Fibroblast of skin of left biceps (primary cell): Measurements from ENCODE around the gene ACAN.
A peak's percentile ranks its signal among the peaks of the same experiment; 100 is the strongest.

Experiments used
- DNase-seq, 2 experiments: peaks; one replicate each; pipeline ENCODE4 v3.0.0-alpha.2; 2013; ENCODE audit warnings: low read depth in 2 of 2

The ACAN gene

DNA sequence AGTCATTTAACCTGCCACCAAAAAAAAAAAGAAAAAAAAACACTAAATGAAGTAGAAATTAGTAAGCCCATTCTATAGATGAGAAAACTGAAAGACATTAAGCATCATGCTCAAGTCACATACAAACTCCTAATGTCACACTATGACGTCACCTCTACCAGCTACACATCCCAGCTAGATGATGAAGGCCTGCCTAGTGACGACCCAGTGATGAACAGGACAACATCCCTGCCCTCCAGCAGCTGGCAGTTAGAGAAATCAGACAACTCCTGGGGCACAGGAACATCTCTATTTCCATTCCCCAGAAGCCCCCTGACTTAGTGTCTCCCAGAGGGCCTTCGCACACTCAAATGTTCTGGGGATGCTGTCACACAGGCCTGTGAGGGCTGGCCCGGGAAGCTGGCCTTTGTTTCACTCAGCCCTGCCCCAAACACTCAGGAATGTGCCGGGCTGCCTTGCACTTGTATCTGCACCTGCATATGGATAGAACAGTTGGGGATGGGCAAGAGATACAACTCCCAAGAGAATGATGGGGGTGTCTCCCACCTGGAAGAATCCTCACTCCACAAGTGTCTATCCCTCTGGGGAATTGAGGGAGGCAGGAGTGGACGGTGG lies 99.1 kb downstream of the ACAN start:
- DNase-seq = no peak

DNA sequence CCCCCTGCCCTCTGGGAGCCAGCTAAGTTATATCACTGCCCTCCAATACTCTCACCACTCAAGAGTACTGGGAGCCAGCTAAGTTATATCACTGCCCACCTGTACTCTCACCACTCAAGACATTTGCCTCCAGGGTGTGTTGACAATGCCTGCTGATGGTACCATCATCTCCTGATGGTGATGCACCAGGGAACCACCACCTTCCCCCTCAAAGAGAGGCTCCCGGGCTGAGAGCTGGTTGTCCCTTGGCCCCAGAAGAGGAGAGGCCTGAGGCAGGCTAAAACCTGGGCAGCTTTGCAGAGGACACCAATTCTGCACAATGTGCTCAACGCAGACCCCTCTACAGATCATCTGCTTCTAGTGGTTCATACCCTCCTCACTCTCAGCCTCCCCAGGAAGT lies 99.6 kb downstream of the ACAN start:
- DNase-seq = no peak

GRCh38 chr15:88904257-88904623 lies 101.0 kb downstream of the ACAN start:
- DNase-seq = no peak

GRCh38 chr15:88904624-88905327 lies 101.5 kb downstream of the ACAN start:
- no peak for DNase-seq

- DNase-seq = no peak
Observed at GRCh38 chr15:88905576-88905975, 102.3 kb downstream of the ACAN start.

DNA sequence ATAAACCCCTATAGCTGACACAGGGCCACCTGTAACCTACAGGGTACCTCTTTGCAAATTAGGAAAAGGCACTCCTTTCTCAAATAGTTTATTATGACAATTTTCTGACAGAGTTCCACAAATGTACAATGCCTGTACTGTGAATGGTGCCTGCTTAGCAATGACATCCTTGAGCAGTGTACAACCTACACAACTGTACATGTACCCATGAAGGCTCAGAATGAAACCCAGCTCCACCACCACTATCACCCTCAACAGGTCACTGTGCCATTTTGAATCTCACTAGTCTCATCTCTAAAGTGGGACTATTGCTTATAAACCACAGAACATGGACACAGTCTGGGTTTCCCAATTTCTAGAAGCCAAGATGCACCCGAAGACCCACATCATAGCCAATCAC lies 102.9 kb downstream of the ACAN start:
- no peak for DNase-seq

DNA sequence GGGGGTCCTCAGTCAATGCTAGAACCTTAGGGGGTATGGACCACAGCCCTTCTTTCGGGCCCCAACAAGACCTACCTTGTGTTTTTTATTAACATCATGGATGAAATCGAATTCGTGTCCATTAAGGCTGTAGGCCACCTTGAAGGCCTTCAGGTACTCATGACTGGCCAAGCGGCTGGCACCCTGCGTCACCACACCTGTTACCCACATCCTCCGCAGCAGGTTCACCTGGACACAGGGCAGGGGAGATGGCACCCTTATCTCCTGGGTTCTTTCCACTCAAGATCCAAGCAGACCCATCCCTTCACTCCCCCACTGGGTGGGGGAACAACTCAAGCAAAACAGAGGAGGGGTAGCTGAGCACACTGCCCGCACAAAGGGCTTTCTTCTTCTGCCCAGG lies 103.3 kb downstream of the ACAN start:
- no peak for DNase-seq

DNA sequence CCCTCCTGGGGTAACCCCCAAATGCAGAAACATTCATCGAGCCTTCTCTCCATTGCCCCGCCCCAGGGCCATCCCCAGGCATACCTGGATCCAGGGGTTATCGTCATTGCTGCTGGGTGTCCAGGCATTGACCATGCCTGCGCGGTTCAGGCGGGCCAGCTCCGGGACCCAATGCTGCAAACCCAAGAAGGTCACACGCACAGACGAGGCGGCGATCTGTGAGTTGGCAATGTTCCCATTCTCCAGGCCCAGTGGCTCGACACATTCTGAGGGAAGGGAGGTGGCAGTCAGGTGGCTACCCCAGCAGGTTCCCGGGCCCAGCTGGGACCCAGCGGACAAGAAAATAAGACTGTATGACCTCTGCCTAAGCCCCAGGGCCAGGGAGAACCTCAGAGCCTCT lies 103.9 kb downstream of the ACAN start:
- no peak for DNase-seq

GRCh38 chr15:88908123-88908522 lies 104.9 kb downstream of the ACAN start:
- no peak for DNase-seq

DNA sequence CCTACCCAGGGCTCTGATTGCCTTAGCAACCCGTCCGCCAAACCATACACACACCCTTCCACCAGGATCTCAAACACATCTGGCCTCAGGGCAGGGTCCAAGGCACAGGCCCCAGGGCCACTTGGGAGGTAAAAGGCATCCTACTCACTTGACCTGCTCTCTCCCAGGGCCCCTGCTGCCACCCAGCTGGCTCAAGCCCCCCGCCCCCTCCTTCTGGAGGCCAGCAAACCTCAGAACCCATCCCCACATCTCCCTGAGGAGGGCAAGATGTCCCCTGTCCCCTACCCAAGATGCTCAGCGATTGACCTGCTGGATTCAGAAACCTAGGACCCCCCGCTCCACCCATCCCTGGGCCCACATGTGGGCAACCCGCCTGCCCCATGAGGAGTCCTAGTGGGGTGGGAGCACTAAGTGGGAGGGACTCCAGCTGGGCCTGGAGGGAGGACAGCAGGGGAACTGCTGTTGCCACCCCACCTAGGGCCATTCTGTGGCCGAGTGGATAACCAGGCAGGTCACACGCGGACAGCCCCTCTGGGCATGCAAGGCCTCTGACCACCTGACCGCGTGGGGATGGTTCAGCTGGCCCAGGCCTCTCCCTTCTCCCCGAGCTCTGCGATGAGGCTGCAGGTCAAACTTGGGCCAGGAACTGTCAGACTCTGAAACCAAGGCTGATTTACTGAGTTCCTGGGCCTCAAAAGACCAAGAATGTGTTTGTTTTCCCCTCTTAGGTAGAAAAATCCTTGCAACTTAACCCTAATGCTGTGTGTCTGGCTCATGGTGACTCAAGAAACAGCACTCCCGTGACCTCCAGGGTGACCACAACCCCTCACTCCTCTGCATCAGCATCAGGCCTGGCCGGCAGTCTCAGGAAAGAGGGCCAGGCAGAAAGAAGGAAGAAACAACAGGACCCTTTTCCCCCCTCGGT lies 105.7 kb downstream of the ACAN start:
- DNase-seq = no peak

DNA sequence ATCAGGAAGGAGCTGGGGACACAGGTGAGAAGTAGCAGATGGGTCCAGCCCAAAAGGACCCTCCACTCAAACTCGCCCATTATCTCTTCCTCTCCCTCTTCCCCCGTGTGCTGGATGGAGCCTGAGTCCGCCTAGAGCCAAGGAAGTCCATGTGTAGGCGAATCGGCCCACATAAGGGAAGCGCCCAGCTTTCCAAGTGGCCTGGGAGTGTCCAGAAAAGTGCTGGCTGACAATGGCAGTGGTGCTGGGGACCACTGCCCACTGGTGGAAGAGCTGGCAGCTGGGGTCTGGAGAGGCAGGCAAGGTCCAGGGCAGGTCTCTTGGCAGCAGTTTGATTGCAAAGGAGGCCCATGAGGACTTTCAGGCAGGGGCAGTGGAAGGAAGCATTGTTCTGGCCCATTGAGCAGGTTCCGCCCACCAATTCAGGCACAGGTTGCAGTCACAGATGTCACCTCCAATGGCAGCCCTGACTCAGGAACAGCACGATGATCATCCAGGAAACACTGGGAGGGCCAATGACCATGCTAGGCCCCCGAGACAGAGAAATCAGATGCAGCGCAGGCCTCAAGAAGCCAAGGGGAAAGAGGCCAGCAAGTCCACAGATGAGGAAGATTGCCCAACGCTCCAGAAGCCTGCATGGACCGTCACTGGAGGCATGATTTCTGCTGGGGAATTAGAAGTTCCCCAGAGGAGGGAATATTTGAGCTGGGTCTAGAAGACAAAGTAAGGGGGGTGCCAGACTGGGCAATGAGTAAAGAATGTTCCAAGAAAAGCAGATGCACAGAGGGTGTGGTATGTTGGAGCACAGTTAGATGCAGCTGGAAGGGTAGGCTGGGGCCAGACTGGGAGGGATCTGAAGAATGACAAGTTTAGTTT lies 107.0 kb downstream of the ACAN start:
- no peak for DNase-seq

DNA sequence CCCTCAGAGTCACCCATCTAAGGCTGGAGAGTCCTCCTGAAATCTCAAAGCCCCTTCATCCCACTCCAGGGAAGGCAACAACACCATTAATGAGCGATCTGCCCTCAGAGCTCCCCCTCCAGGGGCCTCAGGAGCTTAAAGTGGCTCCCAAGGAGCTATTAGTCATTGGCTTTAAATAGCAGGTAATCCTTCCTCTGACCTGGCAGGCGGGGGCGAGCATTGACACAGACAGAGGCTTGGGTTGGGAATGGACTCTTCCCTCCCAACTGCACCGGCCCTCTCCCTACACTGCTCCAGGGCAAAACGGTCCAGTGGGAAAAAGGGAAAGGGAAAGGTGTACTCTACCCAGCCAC lies 108.5 kb downstream of the ACAN start:
- no peak for DNase-seq

- DNase-seq = no peak
Observed at GRCh38 chr15:88912500-88912921, 109.3 kb downstream of the ACAN start.

DNA sequence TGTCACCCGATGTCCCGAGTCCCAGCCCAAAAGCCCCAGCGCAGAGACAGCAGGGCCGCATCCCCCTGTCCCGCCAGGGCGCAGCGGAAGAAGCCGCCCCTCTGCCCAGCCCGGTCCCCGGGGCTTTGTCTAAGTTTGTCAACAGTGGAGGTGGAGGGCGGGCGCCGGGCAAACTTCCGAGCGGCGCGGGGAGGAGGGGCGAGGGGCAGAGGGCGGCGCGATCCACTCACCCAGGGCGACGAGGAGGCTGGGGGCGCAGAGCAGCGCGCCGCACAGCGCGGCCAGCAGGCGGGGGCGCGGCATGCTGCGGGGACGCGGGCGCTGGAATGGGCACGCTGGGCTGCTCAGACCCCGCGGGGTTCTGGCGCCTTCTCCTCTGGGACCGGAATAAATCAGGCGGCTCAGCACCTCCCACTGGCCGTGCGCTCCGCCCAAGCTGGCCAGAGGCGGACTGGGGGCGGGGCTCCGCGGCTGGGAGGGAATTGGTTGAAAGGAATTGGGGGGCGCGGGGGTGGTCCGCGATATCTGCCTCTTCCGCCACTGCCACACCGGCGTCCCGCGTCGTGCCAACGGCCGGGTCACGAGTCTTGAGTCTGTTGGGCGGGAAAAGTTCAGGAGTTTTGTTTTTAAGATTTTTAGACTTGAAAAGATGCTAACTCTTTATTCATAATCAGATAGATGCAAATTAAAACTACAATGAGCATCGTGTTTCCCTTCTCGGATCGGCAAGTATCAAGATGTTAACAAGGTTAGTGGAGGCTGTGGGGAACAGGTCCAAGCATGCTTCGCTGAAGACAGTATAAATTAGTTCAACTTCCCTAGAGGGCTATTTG lies 110.0 kb downstream of the ACAN start, which contains the start of gene MFGE8:
Gene MFGE8, minus strand, starts transcription at position 363 of the 833 bp plus-strand sequence. Its CDS starts 60 bp downstream, at position 303.
- DNase-seq = no peak

GRCh38 chr15:88913850-88914169 lies 110.6 kb downstream of the ACAN start:
- no peak for DNase-seq

- DNase-seq = no peak
Observed at GRCh38 chr15:88915354-88915753, 112.1 kb downstream of the ACAN start.

DNA sequence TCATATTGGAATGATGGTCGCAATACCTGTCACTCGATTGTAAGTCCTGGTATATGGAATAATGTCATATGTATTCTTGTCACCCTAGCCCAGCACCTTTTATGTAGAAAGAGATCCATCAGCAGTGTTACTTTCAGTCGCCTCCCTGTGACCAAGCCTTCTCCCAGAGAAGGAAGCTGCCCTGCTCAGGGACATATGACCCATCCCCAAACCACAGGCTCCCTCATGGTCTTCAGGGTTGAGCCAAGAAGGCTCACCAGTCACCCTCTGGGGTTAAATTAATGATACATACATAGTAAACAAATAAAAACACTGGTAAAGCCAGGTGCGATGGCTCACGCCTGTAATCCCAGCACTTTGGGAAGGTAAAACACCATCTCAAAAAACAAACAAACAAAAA lies 114.5 kb downstream of the ACAN start:
- no peak for DNase-seq

DNA sequence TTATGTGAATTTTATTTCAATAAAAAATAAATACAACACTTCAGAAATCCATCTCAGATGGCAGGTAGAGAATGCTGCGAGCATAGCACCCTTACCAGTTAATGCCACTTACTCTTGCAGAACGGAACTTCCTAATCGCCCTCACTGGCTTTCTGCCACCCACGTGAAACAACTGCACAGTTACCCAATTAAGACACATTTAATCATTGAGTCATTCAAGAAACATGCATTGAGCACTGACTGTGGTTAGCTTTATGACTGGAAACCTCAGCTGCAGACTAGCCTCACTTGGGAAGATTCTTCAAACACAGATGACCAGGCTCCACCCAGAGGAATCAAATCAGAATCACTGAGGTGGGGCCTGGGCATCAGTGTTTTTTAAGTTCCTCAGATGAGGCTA lies 115.5 kb downstream of the ACAN start:
- DNase-seq = peak; percentile 93

DNA sequence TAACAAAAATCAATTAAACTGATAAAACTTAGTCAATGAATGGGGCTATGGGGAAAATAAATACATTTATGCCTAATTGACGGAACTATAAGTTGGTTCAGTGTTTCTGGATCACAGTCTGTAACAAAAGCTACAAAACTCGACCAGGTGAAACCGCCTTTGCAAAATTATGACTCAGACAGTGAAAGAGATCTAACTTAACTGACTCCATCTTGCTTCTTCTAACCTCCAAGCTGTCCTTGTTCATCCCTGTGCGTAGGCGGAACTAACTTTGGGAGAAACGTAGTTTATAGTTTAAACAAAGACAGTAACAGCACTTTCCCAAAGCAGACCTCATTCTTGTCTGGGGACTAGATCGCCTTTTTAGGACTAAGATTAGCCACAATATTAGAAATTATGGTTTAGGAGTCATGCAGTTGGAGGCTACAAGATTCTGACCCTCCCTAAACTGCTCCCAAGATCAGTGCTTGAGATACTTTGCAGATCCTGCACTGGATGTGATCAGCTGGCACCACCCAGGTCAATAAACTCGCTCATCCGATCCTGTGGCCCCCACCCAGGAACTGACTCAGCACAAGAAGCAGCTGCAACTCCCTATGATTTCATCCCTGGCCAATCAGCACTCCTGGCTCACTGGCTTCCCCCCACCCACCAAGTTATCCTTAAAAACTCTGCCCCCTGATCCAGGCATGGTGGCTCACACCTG lies 117.1 kb downstream of the ACAN start:
- no peak for DNase-seq

DNA sequence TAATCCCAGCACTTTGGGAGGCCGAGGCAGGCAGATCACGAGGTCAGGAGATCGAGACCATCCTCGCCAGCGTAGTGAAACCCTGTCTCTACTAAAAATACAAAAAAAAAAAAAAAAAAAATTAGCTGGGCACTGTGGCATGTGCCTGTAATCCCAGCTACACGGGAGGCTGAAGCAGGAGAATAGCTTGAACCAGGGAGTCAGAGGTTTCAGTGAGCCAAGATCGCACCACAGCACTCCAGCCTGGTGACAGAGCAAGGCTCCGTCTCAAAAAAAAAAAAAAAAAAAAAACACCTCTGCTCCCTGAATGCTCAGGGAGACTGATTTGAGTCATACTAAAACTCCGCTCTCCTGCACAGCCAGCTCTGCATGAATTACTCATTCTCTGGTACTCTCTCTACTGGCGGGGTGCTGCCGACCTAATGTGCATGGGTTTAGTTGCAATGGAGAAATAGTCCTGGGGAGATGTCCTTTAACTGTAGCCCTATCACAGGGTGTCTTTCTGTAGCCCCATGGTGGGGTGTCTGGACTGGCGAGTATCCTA lies 117.7 kb downstream of the ACAN start:
- DNase-seq = peak in 1 of 2 experiments; percentile 34
